ENCODE results near the gene LGALS9.

DNA sequence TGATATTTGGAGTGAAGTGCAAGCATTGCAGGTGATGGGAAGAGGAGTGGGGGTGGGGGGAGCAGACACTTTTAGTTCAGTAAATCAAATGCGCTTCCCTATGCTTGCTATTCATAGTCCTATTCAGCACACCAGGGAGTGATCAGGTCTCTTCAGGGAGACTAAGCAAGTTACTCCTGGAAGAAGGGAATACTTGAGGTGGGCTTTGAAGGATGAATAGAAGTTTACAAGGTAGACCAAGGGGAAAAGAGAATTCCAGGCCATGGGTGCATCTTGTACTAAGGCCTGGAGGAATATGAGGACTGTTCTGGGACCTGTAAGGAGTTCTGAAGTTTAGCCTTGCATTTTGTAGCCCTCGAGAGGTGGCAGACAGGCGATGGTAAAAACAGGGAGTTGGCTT is 40.1 kb upstream of the LGALS9 start:
- TF ChIP-seq, protein P1, sequence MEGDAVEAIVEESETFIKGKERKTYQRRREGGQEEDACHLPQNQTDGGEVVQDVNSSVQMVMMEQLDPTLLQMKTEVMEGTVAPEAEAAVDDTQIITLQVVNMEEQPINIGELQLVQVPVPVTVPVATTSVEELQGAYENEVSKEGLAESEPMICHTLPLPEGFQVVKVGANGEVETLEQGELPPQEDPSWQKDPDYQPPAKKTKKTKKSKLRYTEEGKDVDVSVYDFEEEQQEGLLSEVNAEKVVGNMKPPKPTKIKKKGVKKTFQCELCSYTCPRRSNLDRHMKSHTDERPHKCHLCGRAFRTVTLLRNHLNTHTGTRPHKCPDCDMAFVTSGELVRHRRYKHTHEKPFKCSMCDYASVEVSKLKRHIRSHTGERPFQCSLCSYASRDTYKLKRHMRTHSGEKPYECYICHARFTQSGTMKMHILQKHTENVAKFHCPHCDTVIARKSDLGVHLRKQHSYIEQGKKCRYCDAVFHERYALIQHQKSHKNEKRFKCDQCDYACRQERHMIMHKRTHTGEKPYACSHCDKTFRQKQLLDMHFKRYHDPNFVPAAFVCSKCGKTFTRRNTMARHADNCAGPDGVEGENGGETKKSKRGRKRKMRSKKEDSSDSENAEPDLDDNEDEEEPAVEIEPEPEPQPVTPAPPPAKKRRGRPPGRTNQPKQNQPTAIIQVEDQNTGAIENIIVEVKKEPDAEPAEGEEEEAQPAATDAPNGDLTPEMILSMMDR (IDR thresholded peaks at IDR 0.05; ENCODE audit: insufficient read depth, low read depth, low read length) = no peak
- no peak for TF ChIP-seq EZH2 (IDR thresholded peaks at IDR 0.05; ENCODE audit: insufficient read depth, low read length)
